ENCODE data around the gene LSM14A. TPM values are rescaled to one million over a fixed set of nuclear protein-coding genes. Genes with fewer than 3 reads are reported as not detected.
"Not testable (repeated sequence)": the region's sequence is repeated elsewhere in the genome, so short reads cannot be mapped to it uniquely, and the experiment has no call there.

The LSM14A gene
- total RNA-seq (10 to 100 TPM; 60.8 to 85.6 TPM), polyA plus RNA-seq (ENCODE audit: insufficient read length in 2 of 2) (100 to 1,000 TPM; 101 to 106 TPM)
- long read RNA-seq, donor 1, transcript LSM14A-201 (11 exons, 3,424 nt), result minor isoform, 6 of 134 reads
- long read RNA-seq, donor 1, transcript LSM14A-203 (10 exons, 3,596 nt), result major isoform, 10 of 134 reads
- long read RNA-seq, donor 1, partial matches to known transcripts, result 118 of 134 reads
- long read RNA-seq, donor 1, other reads (novel, unspliced or antisense), result 0 of 134 reads
- long read RNA-seq, donor 2, partial matches to known transcripts, result 14 of 21 reads
- long read RNA-seq, donor 2, other reads (novel, unspliced or antisense), result 0 of 21 reads
- long read RNA-seq, donor 3, transcript LSM14A-203 (10 exons, 3,596 nt), result major isoform, 10 of 61 reads
- long read RNA-seq, donor 3, partial matches to known transcripts, result 50 of 61 reads
- long read RNA-seq, donor 3, other reads (novel, unspliced or antisense), result 0 of 61 reads
- long read RNA-seq, donor 4, transcript LSM14A-203 (10 exons, 3,596 nt), result major isoform, 9 of 218 reads
- long read RNA-seq, donor 4, partial matches to known transcripts, result 204 of 218 reads
- long read RNA-seq, donor 4, other reads (novel, unspliced or antisense), result 0 of 218 reads

GRCh38 chr19:34171877-34172660 is at the start of gene LSM14A:
Gene LSM14A, plus strand, starts transcription at chr19:34172504. Its CDS starts 139 bp downstream, at chr19:34172643.
- Histone ChIP-seq H3K4me1 (ENCODE audit: control insufficient read depth, insufficient read depth, low read length) (peaks cover 37% of the 10 kb centered on the region), H3K9me3 (ENCODE audit: control insufficient read depth, insufficient read depth, low read length) (no peaks in the 10 kb centered on the region), H3K27me3 (ENCODE audit: control insufficient read depth, insufficient read depth, low read length) (no peaks in the 10 kb centered on the region), H3K27ac (ENCODE audit: low read depth, low read length) (peak within 1 kb of the TSS; percentile 99), H3K4me3 (ENCODE audit: low read depth, low read length) (peak within 1 kb of the TSS; percentile 85), H3K36me3 (ENCODE audit: control insufficient read depth, insufficient read depth, low read length) (peaks cover 7% of the 10 kb centered on the region)
- DNase-seq (ENCODE audit: low read depth in 4 of 6, low spot score in 6 of 6), result peak; percentile 78 to 97 (median 84)
- WGBS (ENCODE audit: insufficient coverage), result under 1% methylated on average over 83 of the region's 83 CpGs

DNA sequence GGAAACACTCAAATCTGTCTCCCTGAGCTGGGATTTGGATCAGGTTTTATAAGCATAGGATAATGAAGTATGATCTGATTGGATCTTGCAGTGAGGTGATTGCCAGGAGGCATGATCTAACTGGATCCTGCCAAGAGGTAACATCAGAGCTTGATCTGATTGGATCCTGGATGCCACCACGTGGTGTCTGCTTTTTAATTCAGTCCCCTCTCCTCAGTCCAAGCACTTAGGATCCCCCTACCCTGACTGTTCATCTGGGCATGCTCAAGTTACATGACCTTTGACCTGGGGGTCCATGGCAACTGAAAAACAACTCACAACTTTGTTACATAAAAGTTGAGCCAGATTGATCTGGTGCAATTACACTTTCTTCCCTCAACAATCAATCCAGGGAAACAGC is 47.5 kb upstream of the LSM14A start:
- DNase-seq (ENCODE audit: low read depth in 4 of 6, low spot score in 6 of 6), result no peak
- no peaks in the 10 kb centered on the region for H3K9me3 ChIP-seq (ENCODE audit: control insufficient read depth, insufficient read depth, low read length)
- no peaks in the 10 kb centered on the region for H3K36me3 ChIP-seq (ENCODE audit: control insufficient read depth, insufficient read depth, low read length)
- WGBS (ENCODE audit: insufficient coverage), result 0% methylated on average over 1 of the region's 1 CpG
- no peaks in the 10 kb centered on the region for H3K4me1 ChIP-seq (ENCODE audit: control insufficient read depth, insufficient read depth, low read length)
- no peak overlapping the region for H3K27ac ChIP-seq (ENCODE audit: low read depth, low read length)
- H3K27me3 ChIP-seq (ENCODE audit: control insufficient read depth, insufficient read depth, low read length), result no peaks in the 10 kb centered on the region
- H3K4me3 ChIP-seq (ENCODE audit: low read depth, low read length), result no peak overlapping the region

DNA sequence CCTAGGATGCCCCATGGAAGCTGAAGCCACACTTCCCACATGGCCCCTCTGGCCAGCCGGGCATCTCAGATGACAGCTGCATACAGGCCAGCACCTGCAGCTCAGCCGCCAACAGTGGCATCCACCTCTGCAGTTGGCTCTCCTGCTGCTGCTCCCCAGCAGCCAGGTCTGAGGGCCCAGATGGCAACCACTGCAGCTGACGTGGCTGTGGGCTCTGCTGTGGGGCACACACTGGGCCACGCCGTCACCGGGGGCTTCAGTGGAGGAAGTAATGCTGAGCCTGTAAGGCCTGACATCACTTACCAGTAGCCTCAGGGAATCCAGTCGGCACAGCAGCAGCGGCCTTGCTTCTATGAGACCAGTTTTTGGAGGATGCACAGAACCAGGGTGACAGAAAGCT is 45.3 kb upstream of the LSM14A start:
- Histone ChIP-seq H3K36me3 (ENCODE audit: control insufficient read depth, insufficient read depth, low read length) (no peaks in the 10 kb centered on the region), H3K4me1 (ENCODE audit: control insufficient read depth, insufficient read depth, low read length) (no peaks in the 10 kb centered on the region), H3K4me3 (ENCODE audit: low read depth, low read length) (no peak overlapping the region), H3K27ac (ENCODE audit: low read depth, low read length) (no peak overlapping the region), H3K27me3 (ENCODE audit: control insufficient read depth, insufficient read depth, low read length) (no peaks in the 10 kb centered on the region), H3K9me3 (ENCODE audit: control insufficient read depth, insufficient read depth, low read length) (no peaks in the 10 kb centered on the region)
- DNase-seq (ENCODE audit: low read depth in 4 of 6, low spot score in 6 of 6), result no peak
- WGBS (ENCODE audit: insufficient coverage), result 84% methylated on average over 8 of the region's 8 CpGs

GRCh38 chr19:34127684-34128189 is 44.6 kb upstream of the LSM14A start:
- Histone ChIP-seq H3K9me3 (ENCODE audit: control insufficient read depth, insufficient read depth, low read length) (no peaks in the 10 kb centered on the region), H3K4me3 (ENCODE audit: low read depth, low read length) (no peak overlapping the region), H3K4me1 (ENCODE audit: control insufficient read depth, insufficient read depth, low read length) (no peaks in the 10 kb centered on the region), H3K36me3 (ENCODE audit: control insufficient read depth, insufficient read depth, low read length) (no peaks in the 10 kb centered on the region), H3K27ac (ENCODE audit: low read depth, low read length) (no peak overlapping the region), H3K27me3 (ENCODE audit: control insufficient read depth, insufficient read depth, low read length) (no peaks in the 10 kb centered on the region)
- WGBS (ENCODE audit: insufficient coverage), result 95% methylated on average over 6 of the region's 6 CpGs
- DNase-seq (ENCODE audit: low read depth in 4 of 6, low spot score in 6 of 6), result no peak

- DNase-seq (ENCODE audit: low read depth in 4 of 6, low spot score in 6 of 6), result no peak
- H3K27ac ChIP-seq (ENCODE audit: low read depth, low read length), result no peak overlapping the region
- H3K4me3 ChIP-seq (ENCODE audit: low read depth, low read length), result no peak overlapping the region
- no peaks in the 10 kb centered on the region for H3K4me1 ChIP-seq (ENCODE audit: control insufficient read depth, insufficient read depth, low read length)
- H3K36me3 ChIP-seq (ENCODE audit: control insufficient read depth, insufficient read depth, low read length), result no peaks in the 10 kb centered on the region
- 69% methylated on average over 5 of the region's 6 CpGs for WGBS (ENCODE audit: insufficient coverage)
- H3K9me3 ChIP-seq (ENCODE audit: control insufficient read depth, insufficient read depth, low read length), result no peaks in the 10 kb centered on the region
- no peaks in the 10 kb centered on the region for H3K27me3 ChIP-seq (ENCODE audit: control insufficient read depth, insufficient read depth, low read length)
Measured at GRCh38 chr19:34128558-34129250, 43.6 kb upstream of the LSM14A start.

DNA sequence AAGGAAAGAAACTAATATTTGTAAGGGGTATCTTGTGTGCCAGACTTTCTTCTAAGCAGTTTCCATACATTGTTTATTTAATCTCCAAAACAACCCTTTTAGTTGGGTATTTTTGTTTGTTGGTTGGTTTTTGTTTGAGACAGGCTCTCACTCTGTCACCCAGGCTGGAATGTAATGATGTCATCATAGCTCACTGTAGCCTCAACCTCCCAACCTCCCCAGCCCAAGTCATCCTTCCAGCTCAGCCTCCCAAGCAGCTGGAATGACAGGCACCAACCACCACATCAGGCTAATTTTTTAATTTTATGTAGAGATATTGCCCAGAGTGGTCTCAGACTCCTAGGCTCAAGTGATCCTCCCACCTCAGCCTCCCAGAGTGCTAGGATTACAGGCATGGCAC is 41.2 kb upstream of the LSM14A start:
- H3K9me3 ChIP-seq (ENCODE audit: control insufficient read depth, insufficient read depth, low read length), result no peaks in the 10 kb centered on the region
- DNase-seq (ENCODE audit: low read depth in 4 of 6, low spot score in 6 of 6), result no peak
- H3K27ac ChIP-seq (ENCODE audit: low read depth, low read length), result no peak overlapping the region
- no peak overlapping the region for H3K4me3 ChIP-seq (ENCODE audit: low read depth, low read length)
- H3K36me3 ChIP-seq (ENCODE audit: control insufficient read depth, insufficient read depth, low read length), result no peaks in the 10 kb centered on the region
- peaks cover 8% of the 10 kb centered on the region for H3K4me1 ChIP-seq (ENCODE audit: control insufficient read depth, insufficient read depth, low read length)
- no peaks in the 10 kb centered on the region for H3K27me3 ChIP-seq (ENCODE audit: control insufficient read depth, insufficient read depth, low read length)

GRCh38 chr19:34132145-34132544 is 40.2 kb upstream of the LSM14A start:
- not testable (repeated sequence) for DNase-seq (ENCODE audit: low read depth in 4 of 6, low spot score in 6 of 6); H3K4me3 ChIP-seq (ENCODE audit: low read depth, low read length); H3K27me3 ChIP-seq (ENCODE audit: control insufficient read depth, insufficient read depth, low read length); H3K36me3 ChIP-seq (ENCODE audit: control insufficient read depth, insufficient read depth, low read length); H3K4me1 ChIP-seq (ENCODE audit: control insufficient read depth, insufficient read depth, low read length); H3K27ac ChIP-seq (ENCODE audit: low read depth, low read length); H3K9me3 ChIP-seq (ENCODE audit: control insufficient read depth, insufficient read depth, low read length)
- no CpG with 5 or more reads among the region's 24 CpGs for WGBS (ENCODE audit: insufficient coverage)

- H3K4me3 ChIP-seq (ENCODE audit: low read depth, low read length); H3K4me1 ChIP-seq (ENCODE audit: control insufficient read depth, insufficient read depth, low read length); H3K27ac ChIP-seq (ENCODE audit: low read depth, low read length); H3K27me3 ChIP-seq (ENCODE audit: control insufficient read depth, insufficient read depth, low read length); DNase-seq (ENCODE audit: low read depth in 4 of 6, low spot score in 6 of 6); H3K9me3 ChIP-seq (ENCODE audit: control insufficient read depth, insufficient read depth, low read length); H3K36me3 ChIP-seq (ENCODE audit: control insufficient read depth, insufficient read depth, low read length): not testable (repeated sequence)
- WGBS (ENCODE audit: insufficient coverage), result no CpG with 5 or more reads among the region's 32 CpGs
Measured at GRCh38 chr19:34132706-34133105, 39.6 kb upstream of the LSM14A start.

Data from spinal cord (tissue), 10 donors.